Breast epithelium (tissue), 3 donors: ENCODE measurements around the gene CCNJL.

Source experiments
- POLR2A ChIP-seq: fragments of 450-650 bp; IDR thresholded peaks from one replicate; pipeline ENCODE4 v1.6.1; 2016; ENCODE audit warnings: antibody characterized with exemption, mild to moderate bottlenecking, moderate library complexity
- POLR2AphosphoS5 ChIP-seq, 3 donors: sonication (generic); formaldehyde crosslinking; IDR thresholded peaks; one replicate each; pipeline ENCODE4 v1.6.1; 2017; ENCODE audit warnings: antibody characterized with exemption in 3 of 3
- TF ChIP-seq, protein P1 (sequence below), 3 donors: fragments of 450-650 bp; IDR thresholded peaks; one replicate each; pipeline ENCODE4 v1.5.1; 2016 to 2017; ENCODE audit warnings: antibody characterized with exemption in 3 of 3, mild to moderate bottlenecking in 3 of 3, moderate library complexity in 3 of 3

GRCh38 chr5:160231783-160232342 is 80.5 kb downstream of the CCNJL start:
- TF ChIP-seq, protein P1, sequence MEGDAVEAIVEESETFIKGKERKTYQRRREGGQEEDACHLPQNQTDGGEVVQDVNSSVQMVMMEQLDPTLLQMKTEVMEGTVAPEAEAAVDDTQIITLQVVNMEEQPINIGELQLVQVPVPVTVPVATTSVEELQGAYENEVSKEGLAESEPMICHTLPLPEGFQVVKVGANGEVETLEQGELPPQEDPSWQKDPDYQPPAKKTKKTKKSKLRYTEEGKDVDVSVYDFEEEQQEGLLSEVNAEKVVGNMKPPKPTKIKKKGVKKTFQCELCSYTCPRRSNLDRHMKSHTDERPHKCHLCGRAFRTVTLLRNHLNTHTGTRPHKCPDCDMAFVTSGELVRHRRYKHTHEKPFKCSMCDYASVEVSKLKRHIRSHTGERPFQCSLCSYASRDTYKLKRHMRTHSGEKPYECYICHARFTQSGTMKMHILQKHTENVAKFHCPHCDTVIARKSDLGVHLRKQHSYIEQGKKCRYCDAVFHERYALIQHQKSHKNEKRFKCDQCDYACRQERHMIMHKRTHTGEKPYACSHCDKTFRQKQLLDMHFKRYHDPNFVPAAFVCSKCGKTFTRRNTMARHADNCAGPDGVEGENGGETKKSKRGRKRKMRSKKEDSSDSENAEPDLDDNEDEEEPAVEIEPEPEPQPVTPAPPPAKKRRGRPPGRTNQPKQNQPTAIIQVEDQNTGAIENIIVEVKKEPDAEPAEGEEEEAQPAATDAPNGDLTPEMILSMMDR (IDR thresholded peaks at IDR 0.05), result no peak
- TF ChIP-seq POLR2A (no peak), POLR2AphosphoS5 (IDR thresholded peaks at IDR 0.05) (no peak)
